Posterior cingulate gyrus (tissue), 11 donors: ENCODE measurements around the gene FBRSL1.

Source experiments
- DNase-seq, 10 donors: peaks; one replicate each; pipeline versions ENCODE4 v3.0.0 to v3.0.0-alpha.2; 2020 to 2021; ENCODE audit warnings: mixed read lengths in 3 of 10
- intact Hi-C: fragments of 100-400 bp; cut with DNase I; formaldehyde crosslinking; loops from one replicate; pipeline ENCODE4 v1.15.1; 2023

Gene FBRSL1

DNA sequence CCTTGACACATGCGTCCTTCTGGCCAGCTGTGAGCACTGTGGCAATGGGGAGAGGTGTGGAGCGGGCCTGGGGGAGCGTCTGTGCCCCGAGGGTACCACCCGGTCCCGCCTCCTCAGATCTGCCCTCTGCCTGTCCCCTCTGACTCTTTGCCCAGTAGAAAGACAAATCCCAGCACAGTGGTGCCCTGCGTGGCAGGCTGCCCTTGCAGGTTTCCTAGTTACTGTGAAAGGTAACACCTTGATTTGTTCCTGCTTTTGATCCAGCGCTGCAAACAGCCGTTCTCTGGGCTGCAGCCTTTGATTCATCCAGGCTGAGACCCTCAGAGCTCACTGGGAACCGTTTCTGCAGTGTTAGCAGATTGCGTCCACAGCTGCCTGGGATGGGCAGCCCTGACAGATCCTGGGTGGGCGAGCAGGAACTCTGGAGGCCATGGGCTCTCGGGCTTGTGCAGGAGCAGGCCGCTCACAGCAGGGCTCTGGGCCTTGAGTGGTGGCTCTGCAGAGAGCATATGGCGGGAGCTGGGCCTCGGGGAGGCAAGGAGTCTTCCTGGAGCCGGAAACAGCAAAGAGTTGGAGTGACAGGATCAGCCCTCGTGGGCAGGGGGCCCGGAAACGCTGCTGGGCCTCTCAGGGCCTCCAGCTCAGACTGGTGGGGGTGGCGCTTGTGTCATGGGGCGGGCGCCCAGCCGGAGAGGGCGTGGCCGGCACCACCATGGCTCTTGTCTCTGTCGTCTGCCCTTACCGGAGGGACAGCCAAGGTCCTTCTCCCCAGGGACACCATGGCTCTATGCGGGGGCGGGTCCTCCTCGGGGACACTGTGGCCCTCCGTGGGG, 16.6 kb downstream of the FBRSL1 start:
- intact Hi-C loops, result no loop called here
- DNase-seq, result peak in 8 of 10 donors; percentile 31 to 95 (median 60)

DNA sequence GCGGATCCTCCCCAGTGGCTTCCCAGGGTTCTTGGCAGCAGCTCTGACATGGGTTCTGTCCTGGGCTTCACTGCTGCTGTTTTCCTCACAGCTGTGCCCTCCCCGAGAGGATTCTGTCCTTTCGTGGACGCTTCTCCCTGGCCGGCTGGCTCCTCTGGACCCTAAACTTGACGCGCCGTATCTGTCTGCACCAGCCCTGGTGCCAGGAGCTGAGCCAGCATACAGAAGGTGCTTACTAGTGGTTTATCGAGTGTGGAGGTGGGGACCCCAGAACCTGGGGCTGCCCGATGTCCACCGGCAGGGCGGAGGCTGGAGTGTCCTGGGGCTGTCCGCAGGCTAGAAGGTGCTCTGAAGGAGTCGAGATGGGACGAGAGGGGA, 17.2 kb downstream of the FBRSL1 start:
- intact Hi-C loops, result no loop called here
- DNase-seq, result no peak

DNA sequence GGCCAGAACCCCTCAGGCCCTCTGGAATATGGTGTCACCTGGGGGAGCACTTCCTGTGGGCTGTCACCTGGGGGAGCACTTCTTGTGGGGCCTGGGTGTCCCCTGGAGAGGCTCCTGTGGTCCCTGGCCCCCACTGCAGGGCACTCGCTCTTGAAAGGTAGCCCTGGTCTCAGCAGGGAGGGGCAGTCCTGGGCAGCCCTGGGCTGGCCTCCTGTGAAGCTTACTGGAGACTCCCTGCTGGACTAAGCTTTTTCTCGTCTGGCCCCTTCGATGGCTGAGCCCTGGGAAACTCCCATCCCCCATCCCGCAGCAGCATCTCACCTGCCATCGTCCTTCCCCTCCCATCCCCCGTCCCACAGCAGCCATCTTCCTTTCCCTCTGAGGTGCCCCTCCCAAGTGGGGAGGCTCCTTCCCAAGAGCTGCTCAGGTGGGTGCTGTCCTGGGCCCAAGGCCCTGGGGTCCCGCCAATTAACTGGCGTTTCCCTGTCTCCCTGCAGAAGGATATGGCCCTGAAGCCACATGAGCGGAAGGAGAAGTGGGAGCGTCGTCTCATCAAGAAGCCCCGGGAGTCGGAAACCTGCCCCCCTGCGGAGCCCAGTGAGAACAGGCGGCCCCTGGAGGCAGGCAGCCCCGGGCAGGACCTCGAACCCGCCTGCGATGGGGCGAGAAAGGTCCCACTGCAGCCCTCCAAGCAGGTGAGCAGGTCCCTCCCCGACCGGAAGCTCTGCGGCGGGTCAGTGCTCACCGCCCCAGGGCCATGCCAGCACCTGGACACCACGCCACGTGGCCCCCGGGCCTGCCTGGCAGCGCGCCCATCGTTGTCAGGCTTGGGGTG, 17.9 kb downstream of the FBRSL1 start:
- DNase-seq, result no peak
- intact Hi-C loops, result no loop called here

DNA sequence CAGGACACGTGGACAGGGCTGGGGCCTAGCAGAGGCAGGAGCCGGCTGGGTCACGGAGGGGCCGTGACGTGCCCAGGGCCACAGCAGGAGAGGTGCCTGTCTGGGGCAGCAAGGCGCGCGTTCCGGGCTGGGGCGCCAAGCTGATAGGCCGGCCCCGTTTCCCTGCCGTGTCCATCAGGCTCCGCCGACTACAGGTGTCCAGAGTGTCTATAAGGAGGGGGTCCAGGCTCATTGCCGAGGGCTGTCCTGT, 18.5 kb downstream of the FBRSL1 start:
- DNase-seq, result no peak
- intact Hi-C loops, result no loop called here

DNA sequence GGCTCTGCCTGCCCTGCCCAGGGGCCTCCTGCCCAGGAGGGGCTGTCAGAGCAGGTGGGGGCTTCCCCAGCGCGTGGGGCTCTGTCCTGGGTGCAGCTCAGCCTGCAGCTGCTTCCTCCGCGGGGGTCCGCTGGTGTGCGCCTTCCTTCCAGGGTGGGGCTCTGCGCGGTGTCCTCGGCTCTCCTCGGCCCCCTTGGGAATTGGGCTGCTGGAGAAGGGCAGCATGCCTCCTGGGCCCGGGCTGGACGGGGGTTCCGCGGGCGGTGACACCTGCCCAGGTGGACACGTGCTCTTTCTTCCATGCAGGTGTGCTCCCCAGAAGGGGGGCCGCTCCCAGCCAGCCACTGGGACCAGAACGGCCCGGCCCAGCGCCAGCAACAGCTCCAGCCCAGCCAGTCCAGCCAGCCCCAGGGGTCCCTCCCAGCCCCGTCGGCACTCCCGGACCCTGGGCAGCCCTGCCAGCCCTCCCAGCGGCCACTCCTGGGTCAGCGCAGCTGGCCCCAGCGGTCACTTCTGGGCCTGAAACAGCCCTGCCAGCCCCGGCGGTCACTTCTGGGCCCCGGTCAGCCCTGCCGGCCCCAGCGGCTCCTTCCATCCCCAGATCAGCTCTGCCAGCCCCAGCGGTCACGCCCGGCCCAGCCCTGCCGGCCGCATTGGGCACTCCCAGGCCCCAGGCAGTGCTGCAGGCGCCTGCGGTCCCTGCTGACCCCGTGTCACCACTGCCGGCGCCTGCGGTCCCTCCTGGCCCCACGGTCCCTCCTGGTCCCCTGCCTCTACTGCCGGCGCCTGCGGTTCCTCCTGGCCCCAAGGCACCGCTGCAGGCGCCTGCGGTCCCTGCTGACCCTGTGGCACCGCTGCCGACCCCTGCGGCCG, 19.1 kb downstream of the FBRSL1 start:
- peak in 1 of 10 donors; percentile 92 for DNase-seq
- intact Hi-C loops, result no loop called here

DNA sequence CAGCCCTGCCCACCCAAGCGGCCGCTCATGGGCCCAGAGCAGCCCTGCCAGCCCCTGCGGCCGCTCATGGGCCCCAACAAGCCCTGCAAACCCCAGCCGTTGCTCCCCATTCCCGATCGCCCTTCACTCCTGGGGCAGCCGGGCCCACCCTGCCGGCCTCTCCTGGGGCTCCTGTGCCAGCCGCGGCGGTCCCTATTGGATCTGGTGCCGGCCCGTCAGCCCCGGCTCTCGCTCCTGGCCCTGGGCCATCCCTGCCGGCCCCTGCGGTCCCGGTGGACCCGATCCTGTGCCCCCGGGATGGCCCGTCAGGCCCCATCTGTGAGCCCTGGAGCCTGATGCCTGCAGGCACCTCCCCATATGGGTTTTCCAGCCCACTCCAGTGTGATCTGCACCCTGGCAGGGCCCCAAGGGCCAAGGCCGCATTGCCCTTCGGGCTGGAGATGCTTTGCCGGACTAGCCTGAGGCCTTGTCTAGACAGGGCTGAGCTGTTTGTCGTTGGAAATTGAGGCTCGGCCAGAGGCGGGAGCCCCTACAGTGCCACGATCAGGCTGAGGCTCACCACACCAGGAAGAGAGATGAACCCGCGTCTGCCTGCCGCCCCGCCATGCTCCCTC, 20.3 kb downstream of the FBRSL1 start:
- peak in 1 of 10 donors; percentile 90 for DNase-seq
- intact Hi-C loops, result no loop called here

DNA sequence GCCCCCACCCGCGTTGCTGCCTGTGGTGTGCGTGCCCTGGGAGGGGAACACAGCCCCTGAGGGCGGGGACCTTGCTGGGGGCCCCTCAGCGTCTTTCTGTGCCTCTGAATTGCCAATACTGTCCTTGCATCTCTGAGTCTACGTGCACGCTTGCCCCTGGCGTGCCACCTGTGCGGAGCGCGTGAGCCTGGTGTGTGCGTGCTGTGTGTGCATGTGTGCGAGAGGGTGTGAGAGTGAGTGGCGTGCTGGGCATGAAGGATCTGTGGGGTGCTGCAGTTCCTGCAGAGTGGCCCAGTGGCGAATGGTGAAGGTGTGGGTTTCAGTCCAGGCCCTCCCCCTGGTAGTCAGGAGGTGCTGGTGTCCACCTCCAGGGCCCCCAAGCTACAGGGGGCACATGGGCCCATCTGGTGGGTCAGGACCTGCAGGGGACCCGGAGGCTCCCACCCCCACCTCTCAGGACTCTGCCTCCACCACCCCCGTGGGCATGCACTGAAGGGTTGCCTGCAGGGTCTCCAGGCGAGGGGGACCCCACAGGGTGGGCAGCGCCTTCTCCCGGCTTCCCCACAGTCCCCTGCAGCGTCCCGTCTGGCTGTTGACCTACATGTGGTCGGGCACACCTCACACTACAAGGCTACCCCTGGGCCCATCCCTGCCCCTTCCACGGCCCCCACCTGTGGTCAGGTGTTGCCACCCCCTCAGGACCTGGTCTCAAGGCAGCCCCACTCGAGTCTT, 21.0 kb downstream of the FBRSL1 start:
- intact Hi-C loops, result no loop called here
- no peak for DNase-seq

DNA sequence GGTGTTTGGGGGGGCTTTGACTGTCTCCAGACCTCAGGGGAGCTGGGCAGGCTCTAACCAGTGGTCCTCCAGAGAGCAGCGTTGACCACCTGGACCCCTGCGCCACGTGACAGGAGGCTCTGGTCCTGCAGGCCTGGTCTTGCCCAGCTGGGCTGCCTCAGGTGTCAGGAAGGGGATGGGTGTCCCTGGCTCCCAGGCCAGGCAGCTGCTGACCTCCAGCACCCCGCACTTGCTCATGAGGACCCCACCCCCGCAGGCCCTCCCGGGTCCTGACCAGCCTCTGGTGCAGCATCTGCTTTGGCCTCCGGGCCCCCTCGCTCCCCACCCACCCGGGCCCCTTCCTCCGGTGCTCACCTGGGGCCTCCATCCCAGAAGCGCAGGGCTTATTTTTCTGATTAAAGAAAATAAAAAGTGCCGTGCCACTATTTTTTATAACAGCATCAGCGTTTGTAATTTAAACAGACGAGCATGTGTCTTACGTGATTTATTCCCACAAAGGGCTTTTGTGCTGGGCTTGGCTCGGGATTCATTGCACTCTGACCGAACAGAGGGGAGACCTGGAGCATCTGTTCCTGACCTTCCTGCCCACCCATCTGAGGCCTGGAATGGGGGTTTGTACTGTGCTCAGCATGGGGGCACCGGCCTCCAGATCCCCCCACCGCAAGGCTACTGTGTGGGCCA, 21.7 kb downstream of the FBRSL1 start:
- intact Hi-C loops, result no loop called here
- no peak for DNase-seq

DNA sequence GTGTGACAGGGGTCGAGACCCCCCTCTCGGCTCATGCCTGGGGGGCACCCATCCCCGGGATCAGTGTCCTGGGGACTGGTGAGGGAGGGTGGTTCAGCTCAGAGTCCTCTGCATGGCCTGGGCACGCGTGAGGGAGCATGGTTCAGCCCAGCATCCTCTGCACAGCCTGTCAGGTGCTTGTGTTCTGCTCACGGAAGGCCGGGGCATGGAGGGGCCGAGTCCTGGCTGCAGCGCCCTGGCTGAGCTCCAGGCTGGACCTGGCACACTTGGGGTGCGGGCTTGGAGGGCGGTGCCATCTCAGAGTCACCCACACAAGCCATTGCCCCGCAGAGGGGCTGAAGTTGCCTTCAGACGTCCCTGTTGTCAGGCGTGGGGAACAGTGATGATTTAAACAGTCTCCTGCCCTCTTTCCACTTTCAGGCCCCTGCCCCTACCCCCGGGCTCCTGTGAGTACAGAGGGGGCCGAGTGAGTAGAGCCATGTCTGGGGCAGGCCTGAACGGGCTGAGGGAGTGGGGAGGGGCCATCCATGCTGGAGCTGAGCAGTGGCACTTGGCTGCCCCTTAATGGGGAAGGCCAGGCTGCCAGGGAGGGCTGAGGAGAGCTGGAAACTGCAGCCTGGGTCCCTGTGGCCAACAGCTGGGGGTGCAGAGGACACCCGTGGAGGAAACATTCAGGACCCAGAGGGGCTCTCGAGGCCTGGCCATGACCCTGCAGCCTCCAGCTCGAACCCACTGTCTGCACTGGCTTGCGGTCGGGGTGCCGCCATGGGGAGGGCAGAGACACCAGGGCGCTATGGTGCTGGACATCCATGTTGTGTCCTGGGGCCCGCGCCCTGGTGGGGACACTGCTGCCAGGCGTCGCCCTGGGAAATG, 22.5 kb downstream of the FBRSL1 start:
- intact Hi-C loops, result no loop called here
- DNase-seq, result peak in 1 of 10 donors; percentile 37

DNA sequence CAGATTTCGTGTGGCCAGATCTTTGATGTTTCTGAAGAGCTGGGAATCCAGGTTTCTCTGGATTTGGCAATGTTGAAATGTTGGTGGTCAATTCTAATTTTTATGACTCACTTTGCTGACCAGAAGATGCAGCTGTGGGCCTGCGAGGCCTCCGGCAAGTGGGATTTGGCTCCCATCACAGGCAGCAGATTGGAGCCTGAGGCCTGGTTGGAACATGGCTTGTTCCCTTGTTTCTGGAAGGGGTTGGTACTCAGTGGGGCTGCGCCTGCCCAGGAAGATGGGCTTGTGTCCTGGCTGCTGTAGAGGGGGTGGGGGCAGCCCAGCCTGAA, 23.1 kb downstream of the FBRSL1 start:
- no peak for DNase-seq
- intact Hi-C loops, result no loop called here

DNA sequence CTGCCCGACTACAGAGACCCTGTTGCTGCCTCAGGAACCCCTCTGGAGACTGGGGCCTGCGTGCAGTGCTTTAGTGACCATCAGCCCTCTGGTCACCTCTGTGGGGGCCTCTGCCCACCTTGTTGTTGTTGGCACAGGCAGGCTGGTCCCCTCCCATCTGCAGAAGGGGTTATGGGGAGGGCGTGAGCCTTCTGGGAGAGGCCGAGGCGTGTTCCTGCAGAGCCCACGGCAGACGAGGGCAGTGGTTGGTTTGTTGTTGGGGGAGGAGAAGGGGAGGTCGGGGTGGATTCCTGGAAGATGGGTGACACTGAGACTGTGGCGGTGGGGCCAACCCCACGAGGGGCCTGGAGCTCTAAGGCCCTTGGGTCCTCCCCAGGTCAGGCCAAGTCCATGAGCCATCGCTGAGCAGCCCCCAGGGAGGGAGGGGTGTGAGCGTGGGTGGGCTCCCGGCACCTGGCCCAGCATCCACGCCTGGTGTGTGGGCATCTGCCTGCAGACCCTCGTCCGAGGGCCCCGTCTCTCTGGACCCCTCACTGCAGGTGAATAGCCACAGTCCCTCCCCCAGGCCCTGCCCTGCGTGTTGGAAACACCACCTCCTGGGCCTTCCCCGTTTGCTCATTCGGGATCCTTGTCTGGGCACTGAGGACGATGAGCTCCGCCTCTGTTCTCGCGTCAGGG, 23.6 kb downstream of the FBRSL1 start:
- intact Hi-C loops, result no loop called here
- DNase-seq, result no peak

DNA sequence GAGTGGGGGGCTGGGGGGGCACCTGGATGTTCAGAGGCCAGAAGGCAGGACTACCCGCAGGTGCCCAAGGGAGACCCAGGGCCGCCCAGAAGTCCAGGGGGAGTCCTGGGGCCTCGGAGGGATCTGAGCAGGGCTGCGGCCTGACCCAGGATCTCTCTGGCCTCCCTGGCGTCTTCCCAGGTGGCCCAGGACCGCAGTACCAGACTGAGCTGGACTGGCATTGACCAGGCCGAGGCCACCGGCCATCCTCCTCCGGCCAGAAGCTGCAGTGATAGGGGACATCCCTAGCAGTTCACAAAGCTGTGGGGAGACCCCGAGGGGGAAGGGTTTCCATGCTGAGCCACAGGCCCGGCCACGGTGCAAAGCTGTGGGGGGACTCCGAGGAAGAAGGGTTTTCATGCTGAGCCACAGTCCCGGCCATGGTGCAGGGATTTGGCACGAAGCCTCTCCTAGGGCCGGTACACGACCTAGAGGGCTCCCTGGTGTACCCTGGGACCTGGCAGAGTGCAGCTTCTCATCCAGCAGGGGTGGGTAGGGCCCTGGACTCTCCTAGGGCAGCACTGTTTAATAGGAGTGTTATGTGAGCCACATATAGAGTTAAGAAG, 24.4 kb downstream of the FBRSL1 start:
- intact Hi-C loops, result no loop called here

DNA sequence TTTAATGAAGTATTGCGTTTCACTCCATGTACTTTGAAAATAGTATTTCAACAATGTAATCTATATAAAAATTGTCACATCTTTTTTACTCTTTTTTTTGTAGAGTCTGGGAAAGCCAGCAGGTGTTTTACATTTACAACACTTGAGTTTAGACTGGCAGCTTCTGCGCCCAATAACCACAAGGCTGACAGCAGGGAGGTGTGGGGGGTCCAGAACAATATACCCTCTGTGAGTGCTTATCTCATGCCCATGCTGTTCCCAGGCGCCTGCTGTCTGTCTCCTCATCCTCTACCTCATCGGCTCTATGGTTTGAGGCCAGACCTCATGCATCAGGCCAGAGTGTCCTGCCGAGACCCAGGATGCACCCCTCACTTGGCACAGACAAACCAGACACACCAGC, 24.9 kb downstream of the FBRSL1 start:
- intact Hi-C loops, result no loop called here
- DNase-seq, result no peak

More for the DNA sequence above, 24.4 kb downstream of the FBRSL1 start:
- no peak for DNase-seq

DNA sequence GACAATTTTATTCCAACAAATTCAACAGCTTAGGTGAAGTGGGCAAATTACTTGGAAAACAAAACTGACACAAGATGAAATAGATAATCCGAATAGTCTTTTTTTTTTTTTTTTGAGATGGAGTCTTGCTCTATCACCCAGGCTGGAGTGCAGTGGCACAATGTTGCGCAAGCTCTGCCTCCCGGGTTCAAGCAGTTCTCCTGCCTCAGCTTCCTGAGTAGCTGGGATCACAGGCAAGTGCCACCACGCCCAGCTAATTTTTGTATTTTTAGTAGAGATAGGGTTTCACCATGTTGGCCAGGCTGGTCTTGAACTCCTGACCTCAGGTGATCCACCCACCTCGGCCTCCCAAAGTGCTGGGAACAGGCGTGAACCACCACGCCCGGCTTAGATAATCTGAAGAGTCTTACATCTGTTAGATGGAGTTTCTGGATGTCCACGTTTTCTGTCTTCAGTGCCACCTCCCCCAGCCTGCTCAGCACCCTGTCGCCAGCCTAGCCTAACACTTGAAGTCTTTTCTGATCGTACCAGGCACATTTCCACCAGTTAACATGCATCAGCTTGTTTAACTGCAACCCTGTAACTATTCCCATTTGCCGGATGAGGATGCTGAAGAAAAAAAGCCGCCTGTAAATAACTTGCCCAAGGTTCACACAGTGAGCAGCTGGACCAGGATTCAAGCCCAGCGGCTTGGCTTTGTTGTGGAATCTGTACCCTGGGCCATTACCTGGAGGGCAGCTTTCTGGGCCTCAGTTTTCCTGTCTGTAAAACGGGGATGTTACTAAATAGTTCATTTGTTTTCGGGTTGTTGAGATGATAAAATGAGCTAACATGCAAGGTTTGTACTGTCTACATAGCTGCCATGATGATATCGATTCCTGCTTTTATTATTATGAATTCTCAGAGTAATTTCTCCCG, 26.4 kb downstream of the FBRSL1 start:
- no peak for DNase-seq
- intact Hi-C loops, result no loop called here

DNA sequence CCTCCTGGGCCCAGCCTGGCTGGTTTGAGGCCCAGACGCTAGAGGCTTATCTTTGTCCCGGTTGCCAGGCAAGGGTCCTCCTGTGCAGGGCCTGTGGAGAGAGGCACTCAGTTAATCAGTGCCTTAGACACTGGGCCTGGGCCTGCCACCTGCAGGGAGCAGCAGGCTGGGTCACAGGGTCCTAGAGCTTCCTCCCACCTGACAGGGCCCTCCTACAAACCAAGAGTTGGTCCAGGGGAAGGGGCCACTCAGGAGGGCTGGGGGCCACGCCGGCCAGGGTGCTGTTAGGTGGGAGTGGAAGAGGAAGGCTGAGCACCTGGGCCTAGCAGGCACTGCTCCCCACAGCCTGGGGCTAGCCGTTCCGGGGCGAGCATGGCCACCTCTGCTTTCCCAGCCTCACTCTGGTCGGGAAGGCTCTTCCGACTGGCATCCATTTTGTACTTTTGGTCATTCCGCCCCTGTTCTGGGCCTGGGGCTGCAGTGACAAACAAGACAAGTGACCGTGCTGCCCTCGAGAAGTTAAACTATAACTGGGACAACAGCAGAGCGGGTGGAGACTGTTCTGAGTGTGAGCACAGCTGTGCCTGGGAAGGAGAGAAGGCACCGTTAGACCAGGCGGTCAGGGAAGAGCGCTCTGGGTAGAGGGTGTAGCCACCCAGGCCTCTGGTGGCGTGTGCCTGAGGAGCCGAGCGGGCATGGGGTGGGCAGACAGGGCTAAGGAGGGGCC, 27.2 kb downstream of the FBRSL1 start:
- DNase-seq, result no peak
- intact Hi-C loops, result no loop called here

DNA sequence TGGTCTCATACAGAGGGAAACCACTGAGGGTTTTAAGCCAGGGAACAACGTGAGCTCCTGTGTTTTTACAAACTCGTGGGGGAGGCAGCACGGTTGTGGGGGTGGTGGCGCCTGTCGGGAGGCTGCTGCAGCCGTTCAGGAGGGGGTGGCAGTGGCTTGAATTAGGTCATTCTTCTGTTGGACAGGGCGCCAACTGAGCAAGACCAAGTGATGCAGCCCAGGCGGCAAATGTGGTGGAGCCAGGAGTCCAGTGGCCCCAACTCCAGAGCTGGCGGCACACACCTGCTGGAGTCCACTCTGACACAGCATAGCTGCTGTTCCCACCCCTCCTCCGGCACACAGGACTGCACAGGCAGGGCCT, 27.8 kb downstream of the FBRSL1 start:
- intact Hi-C loops, result no loop called here
- DNase-seq, result peak in 3 of 10 donors; percentile 33 to 60 (median 36)
